ENCODE measurements around the gene RECQL5.
"Not testable (repeated sequence)": the region's sequence is repeated elsewhere in the genome, so short reads cannot be mapped to it uniquely, and the experiment has no call there.

The RECQL5 gene

DNA sequence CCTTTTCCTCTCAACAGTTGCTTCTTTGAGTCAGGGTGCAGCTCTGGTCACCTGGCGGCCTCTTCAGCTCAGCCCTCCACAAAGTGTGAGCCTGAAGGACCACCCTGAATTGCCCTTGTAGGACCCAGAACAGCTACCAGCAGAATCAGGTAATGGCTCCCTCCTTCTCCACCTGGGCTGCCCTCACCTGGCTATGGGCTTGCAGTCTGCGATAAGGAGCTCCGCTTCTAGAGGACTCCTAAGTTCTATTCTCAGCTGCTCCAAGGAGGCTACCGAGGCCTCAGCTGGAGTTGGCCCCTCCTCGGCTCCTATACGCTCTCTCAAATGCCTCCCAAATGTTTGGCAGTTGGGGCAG is 20.3 kb downstream of the RECQL5 start:
- FAIRE-seq = no peak

DNA sequence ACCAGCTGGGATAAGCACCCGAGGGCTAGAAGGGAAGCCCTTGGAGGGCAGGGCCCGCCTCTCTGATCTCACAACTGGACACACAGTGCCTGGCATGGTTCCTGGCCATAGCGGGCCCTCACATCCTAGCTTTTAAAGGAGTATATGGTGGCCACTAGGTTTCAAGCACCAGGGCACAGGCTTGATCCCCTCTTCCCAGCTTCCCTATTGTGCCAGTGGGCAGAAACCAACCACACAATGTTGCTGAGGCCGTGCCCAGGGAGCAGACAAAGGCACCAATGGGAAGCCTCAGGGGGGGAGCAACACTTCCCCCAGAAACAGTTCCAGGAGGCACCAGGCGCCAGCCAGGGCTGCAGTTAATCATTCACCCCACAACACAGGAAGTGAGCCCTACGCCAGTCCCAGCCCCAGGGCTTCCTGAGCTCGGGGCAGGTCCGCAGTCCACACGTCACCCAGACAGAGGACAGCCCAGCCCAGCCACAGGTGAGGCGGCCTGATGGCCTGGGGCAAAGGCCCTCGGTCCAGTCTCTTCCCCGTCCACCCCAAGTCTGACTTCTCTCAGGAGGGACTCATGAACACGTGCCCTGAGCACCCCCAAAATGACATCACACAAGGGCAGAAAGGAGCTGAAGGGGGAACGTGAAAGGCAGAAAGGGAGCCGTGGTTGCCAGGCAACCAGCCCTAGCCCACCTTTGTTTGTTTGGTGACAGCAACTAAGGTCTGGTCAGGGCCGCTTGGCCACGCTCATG is 20.9 kb downstream of the RECQL5 start:
- FAIRE-seq = no peak

DNA sequence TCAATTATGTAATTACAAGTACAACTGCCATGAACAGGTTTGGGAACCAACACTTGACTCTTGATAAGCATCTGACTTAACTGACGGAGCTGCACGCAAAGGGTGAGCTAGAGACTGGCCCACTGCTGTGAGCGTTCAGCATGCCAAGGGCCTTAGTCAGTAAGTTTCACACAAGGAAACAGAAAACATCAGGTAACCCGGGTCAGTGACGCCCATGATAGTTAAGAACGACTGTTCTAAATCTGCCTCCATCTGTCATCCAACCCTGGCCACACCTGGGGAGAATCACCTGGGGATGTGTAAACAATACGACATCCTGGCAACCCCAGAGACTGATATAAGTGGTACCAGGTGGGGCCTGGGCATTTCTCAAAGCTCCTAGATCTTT is 21.5 kb downstream of the RECQL5 start:
- no peak for FAIRE-seq

DNA sequence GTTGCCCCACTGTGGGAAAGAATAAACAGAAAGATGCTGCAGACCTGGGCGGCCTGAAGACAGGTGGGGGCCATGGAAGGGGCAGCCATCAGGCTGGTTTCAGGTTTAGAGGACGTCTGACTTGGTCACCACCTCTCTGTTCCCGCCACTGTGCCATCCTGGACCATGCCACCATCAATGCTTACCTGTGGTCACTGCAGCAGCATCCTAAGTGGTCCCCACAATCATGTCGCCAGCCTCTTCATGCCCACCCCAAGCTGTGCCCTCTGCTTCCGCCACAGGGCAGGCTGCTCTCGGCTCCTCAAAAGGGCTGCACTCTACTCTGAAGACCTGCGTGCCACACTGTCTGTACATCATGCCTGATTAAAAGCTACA is 23.3 kb downstream of the RECQL5 start:
- no peak for FAIRE-seq

DNA sequence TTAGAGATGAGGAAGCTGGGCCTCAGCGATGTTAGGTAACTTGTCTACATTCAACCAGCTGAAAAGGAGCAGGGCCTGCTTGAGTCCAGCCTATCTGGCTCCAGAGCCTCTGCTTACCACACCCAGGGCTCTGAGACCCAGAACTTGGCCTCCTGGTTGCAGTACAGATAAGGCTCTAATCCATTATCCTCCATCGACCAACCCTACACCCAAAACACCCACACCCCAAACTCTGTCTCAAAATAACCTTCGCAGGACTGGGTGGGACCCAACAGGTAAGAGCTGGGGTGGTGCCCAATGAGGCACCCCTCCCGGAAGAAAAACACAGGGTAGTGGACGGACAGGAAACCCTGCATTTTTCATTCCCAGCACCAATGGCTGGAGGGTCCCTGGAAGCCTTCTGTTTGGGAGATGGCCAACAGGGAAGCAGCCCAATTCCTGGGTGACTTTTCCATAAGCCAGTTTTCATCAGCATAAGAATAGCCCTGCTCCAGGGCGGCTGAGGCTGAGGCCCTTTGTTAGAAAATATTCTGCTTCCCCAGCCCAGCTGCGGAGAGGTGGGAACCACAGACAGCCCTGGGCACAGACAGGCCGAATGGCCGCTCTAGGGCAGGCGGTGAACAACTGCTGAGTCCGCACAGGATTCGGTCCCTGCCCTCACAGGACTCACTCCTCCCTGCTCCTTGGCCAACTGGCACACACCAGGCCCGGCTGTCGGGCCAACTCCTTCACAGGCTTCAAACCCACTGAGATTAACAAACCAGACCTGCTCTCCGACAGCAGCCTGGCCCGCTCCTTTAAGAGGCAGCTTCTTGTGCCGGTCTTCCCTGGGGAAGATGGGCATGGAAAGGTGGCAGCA is 23.9 kb downstream of the RECQL5 start:
- FAIRE-seq = no peak

DNA sequence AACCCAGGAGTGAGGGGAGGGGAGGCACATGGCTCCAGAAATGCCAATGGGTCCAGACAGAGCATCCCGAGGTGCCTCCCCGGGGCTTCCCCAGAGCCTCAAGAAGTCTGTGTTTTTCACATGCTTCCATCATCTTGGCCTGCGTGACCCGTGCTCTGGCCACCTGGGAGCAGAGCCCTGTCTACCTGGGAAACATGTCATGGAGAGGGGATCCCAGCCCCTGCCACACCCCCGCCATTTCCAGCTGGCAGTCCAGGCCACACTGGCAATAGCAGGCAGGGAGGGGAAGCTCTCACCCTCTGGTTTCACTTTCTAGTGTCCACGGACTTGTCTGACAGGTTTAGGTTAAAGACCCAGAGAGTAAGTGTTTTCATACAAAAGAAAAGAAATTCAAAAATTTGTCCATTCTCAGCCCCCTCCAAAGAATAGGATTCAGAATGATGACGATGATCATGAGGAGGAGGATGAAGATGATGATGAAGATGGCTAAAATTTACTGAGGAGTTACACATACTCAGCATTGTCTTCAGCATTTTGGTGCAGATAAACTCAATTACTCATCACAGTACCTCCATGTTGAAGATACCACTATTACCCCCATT is 24.7 kb downstream of the RECQL5 start:
- no peak for FAIRE-seq

DNA sequence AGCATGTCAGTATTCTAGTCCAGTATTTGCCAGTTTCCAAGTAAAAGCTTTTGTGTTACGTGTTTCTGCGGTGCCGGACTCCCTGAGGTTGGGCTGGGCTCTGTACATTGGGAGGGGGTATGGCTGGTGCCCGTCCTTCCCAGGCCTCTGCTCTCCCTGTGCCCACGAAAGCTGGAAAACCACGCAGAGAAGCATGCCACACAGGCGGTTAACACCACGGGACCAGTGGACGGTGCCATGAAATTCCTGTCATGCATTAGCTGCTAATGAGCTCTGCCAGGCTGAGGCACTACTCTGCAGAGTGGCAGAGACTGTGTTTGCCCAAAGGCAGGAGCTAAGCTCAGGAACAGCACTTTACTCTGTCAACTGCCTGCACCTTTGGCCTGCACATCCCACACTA is 25.6 kb downstream of the RECQL5 start:
- no peak for FAIRE-seq

DNA sequence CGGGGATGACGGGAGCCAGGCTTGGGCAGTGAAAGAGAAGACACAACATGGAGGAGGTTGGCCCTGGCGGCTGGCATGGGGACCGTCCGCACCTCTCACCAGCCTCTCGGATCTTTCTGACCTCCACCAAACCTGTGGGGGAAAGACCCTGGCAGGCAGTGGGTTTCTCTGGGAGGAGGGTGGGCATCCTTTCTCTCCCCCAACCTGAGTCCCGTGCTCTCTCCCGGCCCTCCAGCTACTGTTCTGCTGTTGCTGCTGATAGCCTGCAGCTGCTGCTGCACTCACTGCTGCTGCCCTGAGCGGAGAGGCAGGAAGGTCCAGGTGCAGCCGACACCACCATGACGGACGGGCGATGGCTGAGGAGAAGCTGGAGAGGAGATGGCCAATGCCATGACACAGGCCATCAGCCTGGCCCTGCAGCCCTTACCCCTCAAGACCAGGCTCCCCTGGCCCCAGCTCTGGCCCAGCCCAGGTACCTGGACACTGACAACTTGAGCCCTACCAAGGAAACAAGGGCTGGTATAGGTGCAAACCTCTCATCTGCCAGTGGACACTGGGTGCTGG is 26.3 kb downstream of the RECQL5 start:
- no peak for FAIRE-seq

DNA sequence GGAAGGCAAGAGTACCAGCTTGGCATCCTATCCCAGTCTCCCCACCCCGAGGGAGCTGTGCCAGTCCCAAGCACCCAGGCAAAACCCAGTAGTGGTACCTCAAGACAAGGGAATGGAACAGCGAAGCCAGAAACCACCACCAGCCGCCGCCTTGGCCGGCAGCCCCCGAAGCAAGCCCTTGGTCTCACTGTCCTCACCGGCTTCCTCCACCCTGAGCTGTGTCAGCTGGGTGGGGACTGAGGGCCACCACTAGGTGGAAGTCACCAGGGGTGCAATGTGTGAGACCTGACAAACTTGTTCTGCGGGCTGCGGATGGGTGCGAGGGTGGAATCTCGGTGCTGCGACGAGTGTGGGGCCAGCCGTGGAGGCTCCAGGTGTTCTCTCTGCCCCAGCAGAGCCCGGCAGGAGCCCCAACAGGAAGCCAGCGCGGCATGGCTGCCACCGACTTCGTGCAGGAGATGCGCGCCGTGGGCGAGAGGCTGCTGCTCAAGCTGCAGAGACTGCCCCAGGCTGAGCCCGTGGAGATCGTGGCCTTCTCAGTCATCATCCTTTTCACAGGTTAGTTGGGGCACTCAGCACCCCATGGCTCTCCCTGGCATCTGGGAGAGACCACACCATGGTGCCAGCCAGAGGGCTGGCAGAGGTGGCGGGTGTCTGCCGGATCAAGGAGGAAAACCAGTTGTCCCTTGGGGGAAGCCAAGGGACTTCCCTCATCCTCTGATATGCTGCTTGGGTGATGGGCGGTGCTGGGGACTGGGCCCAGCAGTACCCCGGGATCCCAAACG is 27.0 kb downstream of the RECQL5 start:
- FAIRE-seq = no peak

DNA sequence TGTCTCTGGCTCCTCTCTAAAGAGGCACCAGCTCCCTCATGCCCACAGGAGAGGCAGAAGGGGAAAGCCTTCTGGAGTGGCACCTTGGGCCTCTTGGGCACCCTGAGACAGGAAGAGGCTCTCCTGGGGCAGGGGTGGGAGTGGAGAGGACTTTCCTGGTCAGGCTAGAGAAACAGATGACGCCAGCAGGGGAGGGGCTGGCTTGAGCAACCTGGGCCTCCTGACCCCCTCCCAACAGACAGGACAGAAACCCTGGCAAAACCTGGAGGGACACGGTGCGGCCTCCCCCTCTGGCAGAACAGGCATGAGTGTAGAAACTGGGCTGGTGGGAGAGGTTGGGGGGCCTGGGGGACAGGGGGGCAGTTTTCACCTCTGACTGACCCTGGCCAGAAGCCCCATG is 27.6 kb downstream of the RECQL5 start:
- no peak for FAIRE-seq

DNA sequence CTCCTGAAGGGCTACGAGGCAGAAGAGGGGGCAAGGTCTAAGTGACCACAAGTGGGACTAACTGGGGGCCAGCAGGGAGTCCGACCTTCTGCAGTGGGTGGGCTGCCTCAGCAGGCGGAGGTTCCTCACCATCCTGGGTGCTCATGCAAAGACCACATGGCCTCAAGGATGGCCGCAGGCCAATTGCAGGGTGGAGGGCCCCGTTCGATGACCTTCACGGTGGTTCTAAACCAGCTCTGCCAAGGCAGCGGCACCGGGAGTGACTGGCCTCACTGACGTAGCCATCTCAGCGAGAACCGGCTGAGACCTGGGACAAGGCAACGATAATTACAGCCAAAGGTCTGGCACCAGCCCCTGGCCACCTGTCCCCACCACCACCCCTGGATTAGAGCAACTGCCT is 28.1 kb downstream of the RECQL5 start:
- no peak for FAIRE-seq

DNA sequence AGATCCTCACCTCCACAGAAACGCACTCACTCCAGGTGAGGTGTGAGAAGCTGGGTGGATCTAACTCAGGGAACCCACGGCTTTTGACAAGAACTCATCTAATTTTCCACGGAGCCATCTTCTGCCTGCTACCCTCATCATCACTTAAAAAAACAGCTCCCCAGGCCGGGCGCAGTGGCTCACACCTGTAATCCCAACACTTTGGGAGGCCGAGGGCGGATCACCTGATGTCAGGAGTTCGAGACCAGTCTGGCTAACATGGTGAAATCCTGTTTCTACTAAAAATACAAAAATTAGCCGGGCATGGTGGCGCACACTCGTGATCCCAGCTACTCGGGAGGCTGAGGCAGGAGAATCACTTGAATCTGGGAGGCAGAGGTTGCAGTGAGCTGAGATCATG is 28.9 kb downstream of the RECQL5 start:
- not testable (repeated sequence) for FAIRE-seq

DNA sequence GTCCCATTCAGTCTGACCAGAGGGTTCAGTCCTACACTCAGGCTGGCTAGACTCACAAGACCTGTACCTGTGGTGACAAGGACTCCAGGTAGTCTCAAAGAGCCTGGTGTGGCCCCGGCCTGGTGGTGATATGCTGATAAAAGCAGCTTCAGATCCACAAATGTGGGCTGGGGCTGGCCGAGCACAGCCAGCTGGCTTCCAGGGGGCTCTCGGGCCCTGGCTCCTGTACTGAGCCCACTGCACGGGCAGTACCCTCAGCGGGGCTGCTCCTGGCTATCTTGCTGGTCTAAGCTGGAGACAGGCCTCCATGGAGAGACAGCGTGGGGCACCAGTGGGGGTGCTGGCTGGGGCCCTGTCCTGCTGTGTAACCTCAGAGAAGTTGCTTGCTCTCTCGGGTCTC is 29.4 kb downstream of the RECQL5 start:
- no peak for FAIRE-seq

DNA sequence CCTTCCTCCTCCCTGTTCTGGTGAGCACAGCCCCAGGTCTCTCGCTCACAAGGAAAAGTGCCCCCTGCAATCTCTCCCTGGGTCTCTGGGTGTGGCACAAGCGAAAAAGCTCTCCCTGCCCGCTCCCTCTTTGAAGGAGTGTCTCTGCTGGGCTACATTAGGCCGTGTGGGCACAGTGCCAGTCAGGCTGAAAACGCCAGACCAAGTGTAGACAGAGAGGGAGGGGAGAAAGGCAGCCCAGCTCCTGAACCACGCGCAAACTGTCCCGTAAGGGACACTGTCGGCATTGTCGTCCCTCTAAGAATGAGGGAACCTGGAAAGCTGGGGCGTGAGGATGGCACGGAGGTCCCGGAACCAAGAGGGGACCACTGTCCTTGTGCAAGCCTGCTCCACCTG is 29.8 kb downstream of the RECQL5 start:
- no peak for FAIRE-seq

DNA sequence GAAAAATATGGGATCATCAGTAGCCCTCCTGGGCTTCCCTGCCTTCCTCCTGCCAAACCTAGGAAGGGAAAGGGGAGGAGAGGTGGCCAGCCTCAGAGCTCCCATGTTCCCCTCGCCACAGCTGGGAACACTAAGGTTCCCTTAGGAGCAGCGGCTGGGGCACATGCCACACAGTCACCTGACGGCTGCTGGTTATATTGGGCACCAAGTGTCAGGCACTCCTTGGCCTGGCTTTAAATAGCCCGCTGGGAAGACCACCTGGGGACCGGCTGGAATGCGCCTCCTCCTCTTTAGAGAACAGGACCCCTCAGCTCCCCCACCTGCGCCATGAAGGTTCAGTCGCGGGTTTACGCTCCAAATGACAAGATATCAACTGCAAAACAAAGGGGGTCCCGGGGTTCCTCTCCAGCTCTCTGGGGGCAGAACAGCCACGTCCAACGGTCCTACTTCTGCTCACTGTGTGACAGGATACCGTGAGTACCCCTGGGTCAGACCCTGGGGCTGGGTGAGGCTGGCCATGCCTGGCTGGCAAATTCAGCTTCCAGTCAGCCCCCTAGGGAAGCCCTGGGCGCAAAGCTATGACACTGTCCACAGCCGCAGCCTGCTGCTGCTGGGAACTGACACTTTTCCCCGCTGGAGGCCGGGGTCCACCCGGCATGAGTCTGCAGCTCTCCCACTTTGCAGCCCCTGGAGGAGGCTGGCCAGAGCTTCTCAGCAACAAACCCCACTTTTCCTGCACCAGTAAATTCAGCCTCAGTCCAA is 30.4 kb downstream of the RECQL5 start:
- FAIRE-seq = no peak

DNA sequence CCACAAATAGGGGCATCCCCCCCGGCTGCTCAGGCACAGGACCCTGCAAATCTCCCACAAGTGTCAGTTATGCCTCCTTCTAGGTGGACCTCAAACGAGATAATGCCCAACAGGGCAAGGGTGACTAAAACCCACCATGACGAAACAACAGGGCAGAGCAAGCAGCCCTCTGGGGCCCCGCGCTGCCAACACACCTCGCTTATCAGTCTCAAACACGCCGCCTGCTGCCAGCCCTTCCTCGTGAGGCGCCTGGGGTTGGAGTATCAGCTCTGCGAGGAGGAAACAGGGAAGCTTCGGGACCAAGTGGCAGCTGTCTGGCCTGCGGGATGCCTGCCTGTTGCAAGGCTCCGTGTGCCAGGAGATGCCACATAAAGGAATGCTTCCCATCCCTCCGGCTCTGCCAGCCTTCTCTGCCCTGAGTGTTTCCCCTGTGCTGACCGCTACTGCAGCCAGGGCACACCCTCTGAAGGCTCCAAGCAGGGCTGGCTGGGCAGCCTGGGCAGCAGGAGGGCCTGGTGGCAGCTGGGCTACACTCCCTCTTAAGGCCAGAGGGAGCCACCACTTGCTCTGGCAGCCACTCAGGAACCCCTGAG is 31.2 kb downstream of the RECQL5 start:
- no peak for FAIRE-seq

DNA sequence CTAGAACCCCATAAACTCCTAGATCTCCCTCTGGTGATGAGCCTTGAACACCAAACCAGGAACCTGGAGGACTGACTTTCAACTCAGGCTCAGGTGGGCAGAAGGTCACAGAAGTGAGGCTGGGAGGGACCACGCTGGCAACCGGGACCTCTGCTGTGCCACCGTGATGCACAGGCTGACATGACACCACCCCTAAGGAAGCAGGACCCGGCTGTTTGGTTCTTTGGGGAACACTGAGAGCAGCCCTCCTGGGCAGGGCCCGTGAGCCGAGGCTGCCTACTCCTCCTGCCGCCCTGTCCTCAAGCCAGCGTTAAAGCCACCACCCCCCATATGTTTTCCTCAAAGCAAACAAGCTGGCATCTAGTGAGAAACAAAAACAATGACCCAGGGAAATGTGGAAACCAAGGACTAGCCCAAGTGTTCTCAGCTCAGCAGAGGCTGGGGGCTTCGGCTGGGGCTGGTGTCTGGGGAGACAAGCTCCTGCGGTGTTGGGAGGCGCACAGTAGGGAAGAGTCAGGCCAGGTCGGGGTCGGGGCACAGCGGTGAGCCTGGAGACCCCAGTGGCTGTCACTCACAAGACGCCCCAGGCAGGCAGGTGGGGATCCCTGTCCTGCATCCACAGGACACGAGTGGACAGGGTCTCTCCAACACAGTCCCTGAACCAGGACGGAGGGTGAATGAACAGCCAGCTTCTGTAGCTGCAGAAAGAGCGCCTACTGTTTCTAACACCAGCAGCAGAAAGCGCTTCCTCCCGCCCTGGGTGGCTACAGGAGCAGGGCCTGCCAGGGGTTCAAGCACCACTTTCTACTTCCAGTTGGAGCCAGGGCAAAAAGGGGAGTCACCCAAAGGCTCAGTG is 32.0 kb downstream of the RECQL5 start:
- FAIRE-seq = no peak

DNA sequence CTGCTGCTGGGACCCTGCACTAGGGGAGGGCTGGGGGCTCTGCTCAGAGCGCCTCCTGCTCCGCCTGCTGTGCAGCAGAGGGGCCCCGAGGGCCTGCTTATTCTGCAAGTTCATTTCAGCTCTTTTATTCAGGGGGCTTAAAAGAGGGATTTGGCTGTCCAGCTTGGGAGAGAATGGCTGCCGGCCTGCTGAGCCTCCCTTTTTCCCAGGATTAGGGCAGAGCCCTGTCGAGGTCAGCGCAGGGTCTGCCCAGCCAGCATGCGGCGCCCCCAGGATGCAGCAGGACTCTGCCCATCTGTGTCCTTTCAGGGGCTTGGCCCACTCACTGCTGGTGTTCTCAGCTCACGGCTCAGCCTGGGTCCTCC is 32.6 kb downstream of the RECQL5 start:
- FAIRE-seq = no peak

DNA sequence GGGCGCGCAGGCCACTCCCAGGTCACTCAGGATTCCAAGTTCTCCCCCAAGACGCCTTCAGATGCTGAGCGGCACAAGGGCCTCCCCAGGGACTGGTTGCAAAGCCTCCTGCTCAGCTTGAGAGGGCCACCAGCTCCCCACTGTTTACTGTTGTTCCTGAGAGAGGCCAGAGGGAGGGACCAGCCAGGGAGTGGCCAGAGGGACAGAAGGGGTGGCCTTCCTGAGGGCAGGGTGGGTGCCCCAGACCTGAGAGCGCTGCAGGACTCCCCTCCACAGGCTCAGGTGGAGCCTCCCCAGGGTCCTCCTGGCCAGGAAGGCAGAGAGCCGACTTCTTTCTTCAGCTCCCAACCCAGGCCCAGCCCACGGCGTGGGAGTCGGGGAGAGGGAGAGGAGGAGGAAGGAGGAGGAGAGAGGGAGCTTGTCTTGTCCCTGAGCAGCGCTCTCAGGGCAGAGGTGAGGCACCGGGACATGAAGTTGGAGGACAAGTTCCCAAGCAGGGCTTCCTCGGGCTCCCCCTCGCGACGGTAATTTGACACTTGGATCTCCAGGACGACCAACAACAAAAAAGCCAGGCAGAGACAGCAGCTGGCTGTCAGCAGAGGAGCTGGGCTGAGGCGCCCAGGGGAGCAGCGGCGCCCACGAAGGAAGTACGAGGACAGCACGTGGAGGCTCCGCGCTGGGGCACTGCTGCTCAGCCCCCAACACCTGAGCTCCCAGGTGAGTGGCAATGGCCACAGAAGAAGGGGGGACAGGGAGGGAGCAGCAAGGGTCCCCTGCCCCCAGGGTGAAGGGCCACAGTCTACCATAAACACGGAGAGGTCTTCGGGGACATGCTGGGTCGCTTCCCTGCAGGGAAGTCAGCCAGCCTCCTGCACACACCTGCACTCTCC is 33.2 kb downstream of the RECQL5 start:
- peak; percentile 72 for FAIRE-seq

All from endometrium (tissue), 2 donors.